A673 (cell line): Measurements from ENCODE around the gene PSD.

Experiments used
- CTCF ChIP-seq: fragments of 300-800, 200-600 bp; sonication (generic); conservative IDR thresholded peaks from 2 replicates; pipeline ENCODE4 v1.5.1; 2017; ENCODE audit warnings: low read depth, mild to moderate bottlenecking, antibody characterized with exemption, low read length, moderate library complexity, mixed read lengths
- EZH2 ChIP-seq: fragments of 200-600 bp; sonication (generic); IDR thresholded peaks from 2 replicates; pipeline ENCODE4 v1.6.1; 2017; ENCODE audit warnings: borderline replicate concordance, low read depth, mild to moderate bottlenecking, mixed read lengths, antibody characterized with exemption, low read length; ENCODE audit not compliant: poor library complexity, severe bottlenecking

- no peak for TF ChIP-seq EZH2
- TF ChIP-seq CTCF: no peak
Observed at GRCh38 chr10:102438374-102438773, 19.8 kb upstream of the PSD start.
